Right lung (tissue), 10 donors: ENCODE data around the gene ZNF425. TPM values are rescaled to one million over a fixed set of nuclear protein-coding genes. Genes with fewer than 3 reads are reported as not detected.
A peak's percentile ranks its signal among the peaks of the same experiment; 100 is the strongest.
"Not testable (repeated sequence)": the region's sequence is repeated elsewhere in the genome, so short reads cannot be mapped to it uniquely, and the experiment has no call there.

Experiments used
- DNase-seq, 2 donors: peaks; one replicate each; pipeline ENCODE4 v3.0.0-alpha.2; 2013
- long read RNA-seq, 8 donors: transcript quantifications; one replicate each; lab custom pipeline, GENCODE V29; 2026
- polyA plus RNA-seq, 5 donors: library from polyadenylated mRNA; unstranded; fragments of 120-200 nt; gene quantifications; one replicate each; pipeline versions ENCODE4 v1.2.1 to v1.2.3, GENCODE V29; 2013; ENCODE audit warnings: inconsistent platforms in 1 of 5, low replicate concordance in 1 of 5; ENCODE audit not compliant: insufficient read length in 5 of 5, insufficient read depth in 1 of 5

The ZNF425 gene
- polyA plus RNA-seq, result 1 to 10 TPM; 3.7 to 6.0 (median 5.0) TPM
- long read RNA-seq, donor 1, partial matches to known transcripts, result 0 of 1 reads
- long read RNA-seq, donor 1, other reads (novel, unspliced or antisense), result 0 of 1 reads
- long read RNA-seq, donor 2, partial matches to known transcripts, result 0 of 1 reads
- long read RNA-seq, donor 2, other reads (novel, unspliced or antisense), result 0 of 1 reads
- long read RNA-seq, donor 3, partial matches to known transcripts, result 0 of 1 reads
- long read RNA-seq, donor 3, other reads (novel, unspliced or antisense), result 0 of 1 reads
- long read RNA-seq, donor 4, partial matches to known transcripts, result 0 of 1 reads
- long read RNA-seq, donor 4, other reads (novel, unspliced or antisense), result 0 of 1 reads
- long read RNA-seq, donor 5, partial matches to known transcripts, result 0 of 1 reads
- long read RNA-seq, donor 5, other reads (novel, unspliced or antisense), result 0 of 1 reads
- long read RNA-seq, donor 6, partial matches to known transcripts, result 0 of 1 reads
- long read RNA-seq, donor 6, other reads (novel, unspliced or antisense), result 0 of 1 reads
- long read RNA-seq, donor 7, partial matches to known transcripts, result 0 of 2 reads
- long read RNA-seq, donor 7, other reads (novel, unspliced or antisense), result 0 of 2 reads
- long read RNA-seq, donor 8, result 0 reads

DNA sequence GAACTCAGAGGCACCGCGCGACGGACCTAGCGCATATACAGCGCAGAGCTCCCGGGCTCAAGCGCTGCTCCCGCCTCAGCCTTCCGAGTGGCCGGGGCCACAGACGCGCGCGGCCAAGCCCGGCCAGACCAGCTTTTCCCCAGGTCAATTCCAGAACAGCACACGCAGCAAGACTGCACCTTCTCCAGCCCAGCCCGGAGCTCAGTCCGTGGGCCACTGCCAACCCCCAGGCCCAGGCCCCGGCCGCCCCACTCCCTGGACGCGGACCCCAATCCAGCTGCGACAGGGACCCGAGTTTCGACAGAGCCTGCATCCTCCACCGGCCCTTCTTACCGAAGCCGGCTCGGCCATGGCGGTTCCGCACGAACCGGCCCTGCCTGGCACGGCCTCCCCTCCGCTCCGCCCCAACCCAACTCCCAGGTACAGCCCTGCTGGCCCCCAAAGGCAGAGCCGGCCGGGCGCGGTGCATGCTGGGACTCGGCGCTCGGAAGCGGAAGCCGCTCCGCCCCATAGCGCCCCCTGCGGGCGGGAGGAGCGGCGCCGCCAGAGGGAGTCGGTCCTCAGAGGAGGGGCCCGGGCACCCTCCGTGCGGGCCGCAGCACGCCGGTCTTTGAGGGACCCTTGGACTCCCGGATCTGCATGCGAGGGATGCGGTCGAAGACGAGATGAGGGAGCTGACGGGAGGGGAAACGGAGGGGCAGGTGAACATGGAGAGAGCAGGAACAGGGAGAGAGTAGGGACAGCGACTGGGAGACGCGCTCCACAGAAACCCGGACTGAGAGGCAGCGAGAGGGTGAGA is at the start of gene ZNF425:
ZNF425 (minus strand) TSS at position 462 of the 799 bp plus-strand sequence; CDS start at position 351, 111 bp downstream.
- peak; percentile 94 to 95 for DNase-seq

DNA sequence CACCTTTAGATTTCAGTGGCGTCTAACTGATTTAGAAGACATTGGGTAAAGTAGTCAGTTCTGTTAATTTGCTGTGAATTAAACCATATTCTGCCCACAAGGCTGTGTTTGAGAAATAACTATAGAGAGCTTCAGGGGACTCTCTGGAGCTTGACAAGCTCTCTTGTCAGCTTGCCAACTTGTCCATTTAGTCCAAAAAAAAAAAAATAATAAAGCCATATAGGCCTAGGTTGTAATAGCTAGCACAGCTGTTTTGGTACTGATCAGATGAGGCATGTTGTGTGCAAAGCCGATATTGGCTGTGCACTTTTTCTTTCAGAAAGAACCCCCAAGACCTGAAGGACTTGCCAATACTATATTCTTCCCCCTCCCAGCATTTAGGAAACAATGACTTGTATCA is 49.0 kb upstream of the ZNF425 start:
- no peak for DNase-seq

DNA sequence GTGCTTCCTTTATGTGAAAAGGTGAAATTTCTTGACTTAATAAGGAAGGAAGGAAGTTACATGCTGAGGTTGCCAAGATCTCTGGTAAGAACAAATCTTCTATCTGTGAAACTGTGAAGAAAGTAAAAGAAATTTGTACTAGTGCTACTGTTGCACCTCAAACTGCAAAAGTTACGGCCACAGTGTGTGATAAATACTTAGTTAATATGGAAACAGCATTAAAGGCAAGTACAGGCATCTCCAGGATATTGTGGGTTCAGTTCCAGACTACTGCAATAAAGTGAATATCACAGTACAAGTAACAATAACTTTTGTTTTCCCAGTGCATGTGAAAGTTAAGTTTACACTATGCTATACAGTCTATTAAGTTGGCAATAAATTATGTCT is 46.4 kb upstream of the ZNF425 start:
- no peak for DNase-seq

DNA sequence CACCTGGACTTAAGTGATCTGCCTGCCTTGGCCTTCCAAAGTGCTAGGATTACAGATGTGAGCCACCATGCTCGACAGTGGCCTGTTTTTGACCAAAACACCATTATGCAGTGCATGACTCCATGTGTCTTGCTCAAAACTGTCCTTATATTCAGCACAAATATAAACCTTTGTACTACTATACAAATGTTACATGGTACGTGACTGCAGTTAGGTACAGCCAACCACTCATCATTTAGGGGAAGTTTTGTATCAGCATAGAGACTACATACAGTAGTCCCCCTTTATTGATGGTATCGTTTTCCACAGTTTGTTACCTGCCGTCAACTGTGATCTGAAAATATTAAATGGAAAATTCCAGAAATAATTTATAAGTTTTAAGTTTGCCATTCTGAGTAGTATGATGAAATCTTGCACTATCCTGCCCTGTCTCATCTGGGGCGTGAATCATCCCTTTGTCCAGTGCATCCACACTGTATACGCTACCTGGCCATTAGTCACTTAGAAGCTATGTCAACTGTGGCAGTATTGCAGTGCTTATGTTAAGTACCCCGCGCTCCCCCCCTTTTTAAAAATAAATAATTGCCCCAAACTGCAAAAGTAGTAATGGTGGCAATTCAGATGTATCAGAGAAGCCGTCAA is 45.9 kb upstream of the ZNF425 start:
- no peak for DNase-seq

GRCh38 chr7:149166630-149167352 is 40.7 kb upstream of the ZNF425 start:
- DNase-seq, result no peak

GRCh38 chr7:149166142-149166541 is 40.0 kb upstream of the ZNF425 start:
- no peak for DNase-seq

- DNase-seq, result no peak
Observed at GRCh38 chr7:149161241-149161848, 35.2 kb upstream of the ZNF425 start.

DNA sequence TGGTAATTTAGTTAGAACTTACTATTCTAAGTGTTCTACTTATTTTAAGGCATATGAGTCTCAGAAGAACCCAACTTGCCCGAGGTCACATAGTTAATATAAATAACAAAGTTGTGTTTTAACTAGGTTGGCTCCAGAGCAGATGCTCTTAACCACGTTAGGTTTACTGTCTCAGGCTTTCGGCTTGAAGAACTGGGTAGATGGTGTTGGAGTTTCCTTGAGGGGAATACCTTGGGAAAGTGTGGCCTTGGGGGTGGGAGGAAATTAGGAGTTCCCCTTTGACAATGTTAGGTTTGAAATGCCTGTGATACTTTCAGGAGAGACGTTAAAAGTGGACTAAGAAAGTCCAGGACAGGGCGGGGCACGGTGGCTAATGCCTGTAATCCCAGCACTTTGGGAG is 30.8 kb upstream of the ZNF425 start:
- DNase-seq, result no peak

DNA sequence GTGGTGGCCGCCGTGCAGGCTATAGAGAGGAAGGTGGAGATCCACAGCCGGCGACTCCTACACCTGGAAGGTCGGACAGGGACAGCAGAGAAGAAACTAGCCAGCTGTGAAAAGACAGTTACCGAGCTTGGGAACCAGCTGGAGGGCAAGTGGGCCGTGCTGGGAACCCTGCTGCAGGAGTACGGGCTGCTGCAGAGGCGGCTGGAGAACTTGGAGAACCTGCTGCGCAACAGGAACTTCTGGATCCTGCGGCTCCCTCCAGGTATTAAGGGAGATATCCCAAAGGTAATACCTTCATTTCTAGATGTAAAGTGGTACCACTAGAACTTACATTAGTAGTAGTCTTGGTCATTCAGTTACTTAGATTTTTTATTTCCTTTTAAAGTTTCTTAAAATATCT is 27.9 kb upstream of the ZNF425 start:
- DNase-seq, result no peak

DNA sequence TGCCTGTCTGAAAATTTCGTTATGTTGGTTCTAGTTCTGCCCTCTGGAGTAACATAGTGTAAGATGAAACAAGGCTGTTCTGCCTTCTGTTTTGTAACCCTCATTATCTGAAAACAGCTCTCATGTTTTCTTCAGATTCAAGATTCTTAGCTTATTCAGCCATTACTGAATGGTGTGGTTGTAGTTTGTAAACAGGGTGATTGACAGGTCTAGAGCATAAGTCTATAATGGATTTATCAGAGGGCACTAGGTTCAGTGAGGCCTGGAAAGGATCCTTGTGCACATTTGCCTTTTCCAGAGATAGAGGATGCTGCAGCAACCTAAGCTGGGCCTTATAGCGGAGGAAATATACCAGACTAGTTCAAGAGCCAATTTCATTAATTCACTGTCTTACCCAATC is 27.2 kb upstream of the ZNF425 start:
- no peak for DNase-seq

- DNase-seq, result no peak
Observed at GRCh38 chr7:149150981-149151380, 24.9 kb upstream of the ZNF425 start.

GRCh38 chr7:149147752-149148653 is 21.9 kb upstream of the ZNF425 start:
- peak in 1 of 2 donors; percentile 55 for DNase-seq

GRCh38 chr7:149147072-149147751 is 21.1 kb upstream of the ZNF425 start, which contains the start of gene ZNF398:
Gene ZNF398 (plus strand): TSS chr7:149147453. CDS start chr7:149147743, 290 bp downstream.
- DNase-seq, result peak; percentile 80 to 81

DNA sequence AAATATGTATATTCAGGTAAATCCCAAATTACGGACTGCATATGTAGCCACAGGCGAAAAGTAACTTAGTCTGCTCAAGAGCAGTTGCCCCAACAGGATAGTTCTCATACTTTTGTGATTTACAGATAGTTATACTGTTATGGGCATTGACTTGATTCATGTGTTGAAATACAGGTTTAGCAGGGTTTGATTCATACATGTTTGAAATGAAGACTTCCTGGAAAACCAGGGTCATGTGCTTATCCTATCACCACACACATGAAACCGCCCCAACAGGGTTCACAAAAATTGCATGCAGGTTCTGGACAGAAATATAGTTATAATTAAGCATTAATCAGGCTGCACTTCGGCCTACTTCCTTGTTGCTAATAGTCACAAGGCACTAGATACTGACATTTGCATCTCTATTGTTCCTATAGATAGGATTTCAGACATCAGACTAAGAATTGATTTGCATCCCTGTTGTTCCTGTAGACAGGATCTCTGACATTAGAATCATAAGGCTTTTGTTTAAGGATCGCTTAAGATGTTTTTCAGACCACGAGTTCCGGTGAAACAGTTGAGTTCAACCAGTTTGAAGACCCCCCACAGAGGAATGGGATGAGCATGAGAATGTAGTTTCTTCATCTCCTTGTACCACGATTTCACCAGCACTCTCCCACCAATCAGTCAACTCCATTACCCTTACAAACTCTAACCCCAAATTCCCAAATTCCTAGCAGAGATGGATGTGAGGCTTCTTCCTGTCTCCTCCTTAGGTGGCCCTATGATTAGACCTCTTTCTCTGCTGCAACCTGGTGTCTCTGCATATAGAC is 19.1 kb upstream of the ZNF425 start:
- no peak for DNase-seq

- DNase-seq, result not testable (repeated sequence)
Observed at GRCh38 chr7:149144436-149144922, 18.4 kb upstream of the ZNF425 start.

DNA sequence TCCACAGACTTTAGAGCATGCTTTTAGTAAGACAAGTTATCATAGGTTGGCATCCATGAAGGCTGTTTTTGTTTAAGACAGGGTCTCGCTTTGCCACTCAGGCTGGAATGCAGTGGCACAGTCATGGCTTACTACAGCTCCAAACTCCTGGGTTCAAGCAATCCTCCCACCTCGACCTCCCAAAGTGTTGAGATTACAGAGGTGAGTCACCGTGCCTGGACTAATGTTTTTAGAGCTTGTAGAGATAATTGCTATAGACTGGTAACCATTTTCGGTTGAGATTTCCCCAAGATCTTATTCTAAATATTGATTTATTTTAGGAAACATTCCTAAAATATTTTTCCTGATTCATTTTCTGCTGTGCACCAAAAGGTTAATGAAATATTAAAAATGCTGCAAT is 15.8 kb upstream of the ZNF425 start:
- DNase-seq, result no peak

DNA sequence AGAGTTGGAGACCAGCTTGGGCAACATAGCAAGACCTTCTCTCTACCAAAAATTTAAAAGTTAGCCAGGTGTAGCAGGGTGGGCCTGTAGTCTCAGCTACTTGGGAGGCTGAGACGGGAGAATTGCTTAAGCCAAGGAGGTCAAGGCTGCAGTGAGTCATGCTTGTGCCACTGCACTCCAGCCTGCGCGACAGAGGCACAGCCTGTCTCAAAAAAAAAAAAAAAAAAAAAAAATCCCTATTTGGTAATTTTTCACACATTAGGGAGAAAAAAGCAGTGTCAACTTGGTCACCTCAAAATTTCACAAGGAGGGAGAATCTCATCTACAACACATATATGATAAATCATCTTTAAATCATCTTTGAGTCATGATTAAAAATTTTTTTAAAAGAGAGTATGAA is 14.7 kb upstream of the ZNF425 start:
- no peak for DNase-seq

DNA sequence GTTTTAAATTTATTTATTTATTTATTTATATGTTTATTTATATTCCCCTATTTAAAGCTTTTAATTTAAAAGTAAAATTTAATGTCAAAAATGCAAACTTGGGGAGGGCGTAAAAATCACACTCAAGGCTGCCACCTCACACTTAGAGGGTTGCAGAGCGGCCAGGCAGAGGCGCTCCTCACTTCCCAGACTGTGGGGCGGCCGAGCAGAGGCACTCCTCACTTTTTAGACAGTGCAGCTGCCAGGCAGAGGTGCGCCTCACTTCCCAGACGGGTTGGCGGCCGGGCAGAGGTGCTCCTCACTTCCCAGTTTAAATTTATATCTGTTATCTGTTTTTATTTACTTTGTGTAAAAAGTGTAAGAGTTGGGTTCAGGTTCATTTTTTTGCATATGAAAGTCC is 10.0 kb upstream of the ZNF425 start:
- DNase-seq, result no peak
